ENCODE measurements around the gene TEX14. TPM values are rescaled to one million over a fixed set of nuclear protein-coding genes. Genes with fewer than 3 reads are reported as not detected.

The TEX14 gene
- total RNA-seq, 6 experiments from 2014 or later, result 0.04 to 0.12 (median 0.09) TPM; not detected in 3

GRCh38 chr17:58520843-58521430 lies 170.9 kb downstream of the TEX14 start:
- Histone ChIP-seq H3K27ac (no peak overlapping the region), H3K4me1 (peaks cover 0 to 32% (median 0%) of the 10 kb centered on the region in 4 donors), H3K27me3 (no peaks in the 10 kb centered on the region), H3K9me3 (no peaks in the 10 kb centered on the region), H3K4me3 (no peak overlapping the region), H3K36me3 (peaks cover 0 to 11% (median 0%) of the 10 kb centered on the region in 4 donors)
- intact Hi-C loops (cut with DNase I), result no loop called here
- ATAC-seq (no peak), DNase-seq (no peak)
- 67% methylated on average over 9 of the region's 15 CpGs for WGBS (ENCODE audit: insufficient coverage, low coverage, low lambda C conversion rate, missing lambda C conversion rate)
- TF ChIP-seq POLR2A (IDR thresholded peaks at IDR 0.05) (no peak), CTCF (IDR thresholded peaks at IDR 0.05) (peak; percentile 18 to 26 (median 22))

- Histone ChIP-seq H3K4me1 (peaks cover 0 to 30% (median 4%) of the 10 kb centered on the region in 4 donors), H3K4me3 (peak overlapping the region; percentile 72 to 86 (median 75)), H3K27me3 (no peaks in the 10 kb centered on the region), H3K27ac (peak overlapping the region; percentile 95 to 97 (median 96)), H3K36me3 (peaks cover 0 to 11% (median 0%) of the 10 kb centered on the region in 4 donors), H3K9me3 (no peaks in the 10 kb centered on the region)
- intact Hi-C loops (cut with DNase I), result no loop called here
- WGBS (ENCODE audit: insufficient coverage, low coverage, low lambda C conversion rate, missing lambda C conversion rate), result 0% methylated on average over 20 of the region's 39 CpGs
- TF ChIP-seq POLR2A (IDR thresholded peaks at IDR 0.05) (peak; percentile 69), CTCF (IDR thresholded peaks at IDR 0.05) (no peak)
- DNase-seq (peak; percentile 99 to 100 (median 100)), ATAC-seq (peak; percentile 67 to 85 (median 78))
Observed at GRCh38 chr17:58517928-58518609, 173.8 kb downstream of the TEX14 start.

- DNase-seq (no peak), ATAC-seq (peak; percentile 51 to 71 (median 64))
- Histone ChIP-seq H3K27ac (peak overlapping the region; percentile 95 to 97 (median 96)), H3K4me3 (peak overlapping the region; percentile 71 to 86 (median 75)), H3K4me1 (peaks cover 0 to 34% (median 6%) of the 10 kb centered on the region in 4 donors), H3K27me3 (no peaks in the 10 kb centered on the region), H3K9me3 (no peaks in the 10 kb centered on the region), H3K36me3 (peaks cover 0 to 10% (median 2%) of the 10 kb centered on the region in 4 donors)
- TF ChIP-seq CTCF (IDR thresholded peaks at IDR 0.05) (no peak), POLR2A (IDR thresholded peaks at IDR 0.05) (peak; percentile 49)
- 0% methylated on average over 8 of the region's 27 CpGs for WGBS (ENCODE audit: insufficient coverage, low coverage, low lambda C conversion rate, missing lambda C conversion rate)
- intact Hi-C loops (cut with DNase I), result no loop called here
Observed at GRCh38 chr17:58517378-58517927, 174.4 kb downstream of the TEX14 start.

- ATAC-seq (peak; percentile 12 to 52 (median 45)), DNase-seq (peak; percentile 56 to 91 (median 88))
- peak; percentile 10 for TF ChIP-seq POLR2A (IDR thresholded peaks at IDR 0.05)
- no peak for TF ChIP-seq CTCF (IDR thresholded peaks at IDR 0.05)
- intact Hi-C loops (cut with DNase I), result no loop called here
- Histone ChIP-seq H3K36me3 (peaks cover 0 to 13% (median 6%) of the 10 kb centered on the region in 4 donors), H3K27ac (peak overlapping the region; percentile 95 to 97 (median 96)), H3K9me3 (no peaks in the 10 kb centered on the region), H3K4me3 (peak overlapping the region; percentile 71 to 86 (median 75)), H3K4me1 (peaks cover 0 to 34% (median 6%) of the 10 kb centered on the region in 4 donors), H3K27me3 (no peaks in the 10 kb centered on the region)
- 10% methylated on average over 2 of the region's 2 CpGs for WGBS (ENCODE audit: insufficient coverage, low coverage, low lambda C conversion rate, missing lambda C conversion rate)
Observed at GRCh38 chr17:58516644-58517377, 175.0 kb downstream of the TEX14 start.
